HEK293 (cell line): ENCODE data around the gene TFPT.
A peak's percentile ranks its signal among the peaks of the same experiment; 100 is the strongest.

Source experiments
- CTCF ChIA-PET: fragments of 350-600 bp; formaldehyde crosslinking; extraction: SDS; loops from one replicate; lab custom pipeline; 2021; ENCODE audit warnings: antibody characterized with exemption; lab: Yijun Ruan, JAX
- POLR2A ChIA-PET: fragments of 300-600 bp; formaldehyde crosslinking; extraction: SDS; loops from one replicate; lab custom pipeline; 2020; ENCODE audit warnings: antibody characterized with exemption, inconsistent platforms; lab: Yijun Ruan, JAX
- H3K27ac ChIP-seq: fragments of 200-500 bp; sonication (Bioruptor generic); 2 replicates; pipeline ENCODE4 v1.5.1; 2014; ENCODE audit warnings: low read depth, low read length, control low read depth, inconsistent platforms; ENCODE audit errors: extremely low read depth
- H3K36me3 ChIP-seq, 2 experiments: fragments of 200-500 bp in 1 of 2; sonication (Bioruptor generic) in 1 of 2; 1 replicate in 1 of 2; 2 replicates in 1 of 2; pipeline ENCODE4 v1.5.1; 2014 to 2017; ENCODE audit warnings: inconsistent platforms in 2 of 2, low read length in 2 of 2; ENCODE audit not compliant: control insufficient read depth in 2 of 2, insufficient read depth in 1 of 2
- H3K4me1 ChIP-seq: fragments of 200-500 bp; sonication (Bioruptor generic); 2 replicates; pipeline ENCODE4 v1.5.1; 2014; ENCODE audit warnings: mild to moderate bottlenecking, low read length, inconsistent platforms; ENCODE audit not compliant: control insufficient read depth, insufficient read depth
- H3K4me3 ChIP-seq: 2 replicates; pipeline ENCODE4 v1.5.1; 2011; ENCODE audit warnings: low read depth, mild to moderate bottlenecking, control low read depth, low read length, moderate library complexity
- H3K9me3 ChIP-seq: fragments of 200-500 bp; sonication (Bioruptor generic); 2 replicates; pipeline ENCODE4 v1.5.1; 2014; ENCODE audit warnings: low read depth, low read length, inconsistent platforms; ENCODE audit not compliant: control insufficient read depth, insufficient read depth
- GLIS1 ChIP-seq: fragments of 450-650 bp; formaldehyde crosslinking; IDR thresholded peaks from 2 replicates; pipeline ENCODE4 v1.5.1; 2016; ENCODE audit warnings: missing biosample characterization, missing genetic modification characterization
- HIC1 ChIP-seq: fragments of 450-650 bp; formaldehyde crosslinking; IDR thresholded peaks from 2 replicates; pipeline ENCODE4 v1.5.1; 2016; ENCODE audit warnings: missing biosample characterization, missing genetic modification characterization
- HOXA7 ChIP-seq: sonication (generic); formaldehyde crosslinking; IDR thresholded peaks from 2 replicates; pipeline ENCODE4 v1.8.1; 2022; ENCODE audit warnings: missing genetic modification reagents, borderline replicate concordance
- PRDM10 ChIP-seq: fragments of 450-650 bp; formaldehyde crosslinking; IDR thresholded peaks from 2 replicates; pipeline ENCODE4 v1.5.1; 2016; ENCODE audit warnings: missing biosample characterization, missing genetic modification characterization
- REPIN1 ChIP-seq: fragments of 450-650 bp; formaldehyde crosslinking; IDR thresholded peaks from 2 replicates; pipeline ENCODE4 v1.5.1; 2017; ENCODE audit warnings: missing biosample characterization, missing genetic modification characterization, low read depth
- REST ChIP-seq: fragments of 450-650 bp; formaldehyde crosslinking; IDR thresholded peaks from 2 replicates; pipeline ENCODE4 v1.5.1; 2016; ENCODE audit warnings: missing biosample characterization, missing genetic modification characterization
- SCRT2 ChIP-seq: fragments of 450-650 bp; formaldehyde crosslinking; IDR thresholded peaks from 2 replicates; pipeline ENCODE4 v1.5.1; 2016; ENCODE audit warnings: missing biosample characterization, missing genetic modification characterization
- ZBTB44 ChIP-seq: fragments of 450-650 bp; IDR thresholded peaks from 2 replicates; pipeline ENCODE4 v1.5.1; 2018; ENCODE audit warnings: missing biosample characterization, mild to moderate bottlenecking, missing genetic modification characterization
- ZBTB48 ChIP-seq: fragments of 450-650 bp; formaldehyde crosslinking; IDR thresholded peaks from 2 replicates; pipeline ENCODE4 v1.5.1; 2016; ENCODE audit warnings: missing biosample characterization, missing genetic modification characterization
- ZNF416 ChIP-seq: fragments of 450-650 bp; formaldehyde crosslinking; IDR thresholded peaks from 2 replicates; pipeline ENCODE4 v1.5.1; 2016; ENCODE audit warnings: missing biosample characterization, missing genetic modification characterization
- ZNF426 ChIP-seq: fragments of 450-650 bp; formaldehyde crosslinking; IDR thresholded peaks from 2 replicates; pipeline ENCODE4 v1.5.1; 2017; ENCODE audit warnings: missing biosample characterization, missing genetic modification characterization, mild to moderate bottlenecking, inconsistent platforms, moderate library complexity
- ZNF843 ChIP-seq: fragments of 450-650 bp; formaldehyde crosslinking; IDR thresholded peaks from 2 replicates; pipeline ENCODE4 v1.5.1; 2016; ENCODE audit warnings: missing biosample characterization, missing genetic modification characterization
- ZSCAN23 ChIP-seq: fragments of 450-650 bp; formaldehyde crosslinking; IDR thresholded peaks from 2 replicates; pipeline ENCODE4 v1.5.1; 2016; ENCODE audit warnings: missing biosample characterization, missing genetic modification characterization

TFPT gene

GRCh38 chr19:54152878-54153524, 37.5 kb upstream of the TFPT start:
- TF ChIP-seq REPIN1 (tag by site-specific recombination) (no peak), HIC1 (tag by site-specific recombination) (no peak), ZBTB48 (no peak), ZBTB44 (no peak), ZNF416 (tag by site-specific recombination) (no peak), SCRT2 (tag by site-specific recombination) (no peak), ZNF843 (tag by site-specific recombination) (no peak), ZSCAN23 (tag by site-specific recombination) (no peak), GLIS1 (tag by site-specific recombination) (0 out of 2 replicates have a peak, but pooled peaks have one; percentile 11), REST (peak; percentile 70)
- TF ChIP-seq, all 188 proteins: peak for 2
- ChIA-PET POLR2A (interaction anchor here (8.0 kb wide), 1 partner anchor 15 kb away, joined by 87 read pairs; the partner anchor contains the start of gene CNOT3), CTCF (no interaction called here)
- Histone ChIP-seq H3K4me3 (no peak overlapping the region), H3K4me1 (no peaks in the 10 kb centered on the region), H3K9me3 (no peaks in the 10 kb centered on the region), H3K36me3 (peaks cover 52 to 95% of the 10 kb centered on the region in 2 experiments), H3K27ac (no peak overlapping the region)

GRCh38 chr19:54152267-54152666, 36.8 kb upstream of the TFPT start:
- POLR2A ChIA-PET = interaction anchor here (1.3 to 8.0 kb wide), 2 partner anchors 10 to 14 kb away, joined by 3 to 87 read pairs; partner anchors contain the start of gene CNOT3
- CTCF ChIA-PET = no interaction called here
- Histone ChIP-seq H3K9me3 (no peaks in the 10 kb centered on the region), H3K36me3 (peaks cover 51 to 96% of the 10 kb centered on the region in 2 experiments), H3K4me1 (no peaks in the 10 kb centered on the region), H3K4me3 (no peak overlapping the region), H3K27ac (0 out of 2 replicates have a peak overlapping the region, but pooled peaks have one; percentile 9)
- no peak for TF ChIP-seq ZNF426 (tag by site-specific recombination)
- TF ChIP-seq PRDM10 (tag by site-specific recombination) = no peak
- no peak for TF ChIP-seq HOXA7
